CD4-positive, alpha-beta T cell treated with Interleukin-6 for 4 hours (primary cell): ENCODE measurements around the gene FIBP.

Source experiments
- DNase-seq: peaks from one replicate; pipeline ENCODE4 v3.0.0-alpha.2; 2020; ENCODE audit warnings: mixed read lengths

FIBP gene

DNA sequence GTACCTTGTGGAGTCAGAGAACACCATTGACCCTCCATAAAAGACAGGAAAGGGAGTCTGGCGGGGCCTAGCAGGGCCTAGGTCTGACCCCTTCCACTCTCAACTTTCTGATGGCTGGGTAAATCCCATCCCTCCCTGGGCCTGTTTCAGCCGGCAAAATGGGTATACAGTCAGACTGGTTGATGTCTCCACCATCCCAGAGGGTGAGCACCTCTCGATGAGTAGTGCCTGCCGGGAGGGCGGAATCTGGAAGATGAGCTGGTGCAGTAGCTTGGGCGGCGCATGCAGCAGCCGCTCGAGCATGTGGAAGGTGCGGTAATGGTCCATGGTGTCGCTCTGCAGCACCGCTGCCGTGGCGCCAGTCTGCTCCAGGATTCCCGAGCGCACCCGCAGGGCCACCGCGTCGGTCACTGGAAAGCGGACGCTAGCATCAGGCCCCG is 528 bp downstream of the FIBP start:
- DNase-seq: peak; percentile 43

- no peak for DNase-seq
Measured at GRCh38 chr11:65886826-65887722, 1.2 kb downstream of the FIBP start.

GRCh38 chr11:65885808-65886536 is 2.3 kb downstream of the FIBP start:
- no peak for DNase-seq

- DNase-seq: no peak
Measured at GRCh38 chr11:65885231-65885630, 3.0 kb downstream of the FIBP start.

DNA sequence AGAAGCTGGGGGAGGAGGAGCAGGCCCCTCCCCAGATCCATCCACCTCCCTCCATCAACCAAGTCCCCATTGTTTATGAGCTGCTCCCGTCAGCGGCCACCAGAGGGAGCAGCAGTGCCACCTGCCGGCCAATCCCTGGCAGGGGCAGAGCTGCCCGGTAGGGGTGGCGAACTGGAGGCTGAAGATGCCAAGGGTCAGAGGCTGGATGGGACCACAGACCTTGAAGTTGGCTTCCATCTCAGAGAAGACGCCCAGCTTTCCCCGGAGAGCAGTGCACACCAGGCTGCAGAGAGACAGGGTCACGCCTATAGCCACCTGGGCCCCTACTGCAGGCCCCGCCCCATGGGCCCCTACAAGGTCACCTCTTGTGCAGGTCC is 3.6 kb downstream of the FIBP start:
- peak; percentile 85 for DNase-seq

- no peak for DNase-seq
Measured at GRCh38 chr11:65883786-65884715, 4.2 kb downstream of the FIBP start.

DNA sequence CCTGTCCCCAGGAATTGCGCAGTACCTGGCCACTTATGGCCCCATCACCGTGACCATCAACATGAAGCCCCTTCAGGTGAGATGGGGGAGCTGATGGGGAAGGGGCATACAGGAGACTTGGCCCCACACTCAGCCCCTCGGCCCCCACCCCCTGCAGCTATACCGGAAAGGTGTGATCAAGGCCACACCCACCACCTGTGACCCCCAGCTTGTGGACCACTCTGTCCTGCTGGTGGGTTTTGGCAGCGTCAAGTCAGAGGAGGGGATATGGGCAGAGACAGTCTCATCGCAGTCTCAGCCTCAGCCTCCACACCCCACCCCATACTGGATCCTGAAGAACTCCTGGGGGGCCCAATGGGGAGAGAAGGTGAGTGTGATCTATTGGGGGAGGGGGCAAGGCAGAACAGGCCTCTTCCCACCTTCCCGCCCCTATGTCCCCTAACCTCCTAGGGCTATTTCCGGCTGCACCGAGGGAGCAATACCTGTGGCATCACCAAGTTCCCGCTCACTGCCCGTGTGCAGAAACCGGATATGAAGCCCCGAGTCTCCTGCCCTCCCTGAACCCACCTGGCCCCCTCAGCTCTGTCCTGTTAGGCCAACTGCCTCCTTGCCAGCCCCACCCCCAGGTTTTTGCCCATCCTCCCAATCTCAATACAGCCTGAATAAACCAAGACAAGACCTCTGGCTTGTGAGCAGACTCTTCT is 5.1 kb downstream of the FIBP start:
- no peak for DNase-seq

DNA sequence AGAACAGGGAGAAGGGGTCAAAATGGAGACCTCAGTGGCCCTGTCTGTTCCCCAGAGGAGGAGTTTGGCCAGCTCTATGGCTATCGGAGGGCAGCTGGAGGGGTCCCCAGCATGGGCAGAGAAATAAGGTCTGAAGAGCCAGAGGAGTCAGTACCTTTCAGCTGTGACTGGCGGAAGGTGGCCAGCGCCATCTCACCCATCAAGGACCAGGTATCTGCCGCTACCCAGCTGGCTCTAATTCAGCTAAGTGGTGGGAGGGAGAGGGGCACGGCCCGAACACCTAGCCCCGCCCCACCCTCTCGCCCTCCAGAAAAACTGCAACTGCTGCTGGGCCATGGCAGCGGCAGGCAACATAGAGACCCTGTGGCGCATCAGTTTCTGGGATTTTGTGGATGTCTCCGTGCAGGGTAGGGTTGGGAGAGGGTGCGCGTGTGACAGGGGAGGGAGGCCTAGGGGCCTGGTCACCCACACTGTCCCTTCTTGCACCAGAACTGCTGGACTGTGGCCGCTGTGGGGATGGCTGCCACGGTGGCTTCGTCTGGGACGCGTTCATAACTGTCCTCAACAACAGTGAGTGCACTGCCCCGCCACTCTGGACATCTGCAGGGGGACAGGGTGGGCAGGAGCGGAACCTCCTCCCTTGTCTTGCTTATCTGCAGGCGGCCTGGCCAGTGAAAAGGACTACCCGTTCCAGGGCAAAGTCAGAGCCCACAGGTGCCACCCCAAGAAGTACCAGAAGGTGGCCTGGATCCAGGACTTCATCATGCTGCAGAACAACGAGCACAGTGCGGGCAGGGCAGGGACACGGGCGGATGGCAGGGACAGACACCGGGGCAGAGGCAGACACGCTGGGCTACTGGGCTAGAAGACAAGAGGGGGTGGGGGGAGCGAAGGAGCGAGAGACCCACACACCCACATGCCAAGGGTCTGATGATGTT is 5.9 kb downstream of the FIBP start:
- no peak for DNase-seq

DNA sequence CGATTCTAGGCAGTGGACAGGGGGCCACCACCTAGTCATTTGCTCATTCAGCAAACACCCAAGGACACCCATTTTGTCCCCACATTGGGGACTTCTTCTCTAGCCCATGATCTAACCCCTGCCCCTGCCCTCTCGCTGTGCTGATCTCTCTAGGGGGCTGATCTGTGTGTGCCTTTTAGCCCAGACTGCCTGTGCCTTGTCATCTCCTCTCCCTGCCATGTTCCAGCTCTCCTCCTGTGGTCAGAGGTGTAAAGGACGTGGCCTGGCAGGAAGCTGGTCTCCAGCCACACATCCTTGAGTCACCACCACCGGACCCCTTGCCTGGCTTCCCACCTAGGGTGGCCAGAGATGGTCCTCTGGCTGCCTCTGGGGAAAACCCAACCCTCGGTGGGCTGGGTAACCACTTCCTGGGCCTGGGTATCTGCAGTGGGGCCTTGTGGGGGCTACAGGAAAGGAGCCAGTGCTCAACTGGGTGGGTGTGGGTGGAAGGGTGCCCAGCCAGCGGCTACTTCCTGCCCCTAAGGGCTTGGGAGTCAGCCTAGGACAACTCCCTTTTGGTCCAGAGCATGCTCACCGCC is 7.3 kb downstream of the FIBP start:
- no peak for DNase-seq

GRCh38 chr11:65880027-65880426 is 8.2 kb downstream of the FIBP start:
- no peak for DNase-seq

GRCh38 chr11:65879617-65880016 is 8.7 kb downstream of the FIBP start, which contains the start of gene CTSW:
Gene CTSW (plus strand): TSS chr11:65879837. CDS start chr11:65879855, 18 bp downstream.
- peak; percentile 64 for DNase-seq

DNA sequence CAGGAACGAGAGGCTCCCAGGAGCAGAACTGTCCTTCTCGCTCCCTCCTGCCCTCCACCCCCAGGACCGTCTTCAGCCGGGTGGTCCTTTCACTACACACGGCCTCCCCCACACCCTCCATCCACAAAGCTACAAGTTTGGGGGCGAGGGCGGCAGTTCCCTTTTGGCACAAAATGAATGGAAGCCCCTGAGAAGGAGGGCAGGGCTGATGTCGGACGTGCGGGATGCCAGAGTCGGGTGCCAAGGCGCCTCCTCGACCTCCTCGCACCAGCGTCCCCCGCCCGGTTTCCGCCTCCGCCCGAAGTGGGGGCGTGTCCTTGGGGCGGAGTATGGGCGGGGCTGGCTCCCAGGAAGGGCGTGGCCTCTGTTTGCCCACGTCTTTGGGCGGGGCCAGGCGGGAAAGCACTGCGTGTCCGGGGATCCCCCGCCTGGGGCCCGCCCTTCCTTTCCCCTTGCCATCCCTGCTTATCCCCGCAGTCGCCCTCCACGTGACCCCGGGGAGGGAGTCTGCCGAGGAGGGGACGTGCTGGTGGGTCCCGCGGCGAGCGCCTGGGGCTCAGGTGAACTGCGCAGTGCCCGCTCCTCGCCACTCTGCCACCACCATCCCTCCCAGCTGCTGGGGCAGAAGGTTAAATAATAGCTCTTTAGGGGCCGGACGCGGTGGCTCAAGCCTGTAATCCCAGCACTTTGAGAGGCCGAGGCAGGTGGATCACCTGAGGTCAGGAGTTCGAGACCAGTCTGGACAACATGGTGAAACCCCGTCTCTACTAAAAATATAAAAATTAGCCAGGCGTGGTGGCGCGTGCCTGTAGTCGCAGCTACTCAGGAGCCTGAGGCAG is 14.7 kb downstream of the FIBP start:
- peak; percentile 94 for DNase-seq

GRCh38 chr11:65872586-65873317 is 15.5 kb downstream of the FIBP start, which contains the start of gene EFEMP2:
Gene EFEMP2 (minus strand): TSS chr11:65872800. CDS start chr11:65872354, 446 bp downstream.
- no peak for DNase-seq

GRCh38 chr11:65871811-65872548 is 16.3 kb downstream of the FIBP start:
- no peak for DNase-seq

DNA sequence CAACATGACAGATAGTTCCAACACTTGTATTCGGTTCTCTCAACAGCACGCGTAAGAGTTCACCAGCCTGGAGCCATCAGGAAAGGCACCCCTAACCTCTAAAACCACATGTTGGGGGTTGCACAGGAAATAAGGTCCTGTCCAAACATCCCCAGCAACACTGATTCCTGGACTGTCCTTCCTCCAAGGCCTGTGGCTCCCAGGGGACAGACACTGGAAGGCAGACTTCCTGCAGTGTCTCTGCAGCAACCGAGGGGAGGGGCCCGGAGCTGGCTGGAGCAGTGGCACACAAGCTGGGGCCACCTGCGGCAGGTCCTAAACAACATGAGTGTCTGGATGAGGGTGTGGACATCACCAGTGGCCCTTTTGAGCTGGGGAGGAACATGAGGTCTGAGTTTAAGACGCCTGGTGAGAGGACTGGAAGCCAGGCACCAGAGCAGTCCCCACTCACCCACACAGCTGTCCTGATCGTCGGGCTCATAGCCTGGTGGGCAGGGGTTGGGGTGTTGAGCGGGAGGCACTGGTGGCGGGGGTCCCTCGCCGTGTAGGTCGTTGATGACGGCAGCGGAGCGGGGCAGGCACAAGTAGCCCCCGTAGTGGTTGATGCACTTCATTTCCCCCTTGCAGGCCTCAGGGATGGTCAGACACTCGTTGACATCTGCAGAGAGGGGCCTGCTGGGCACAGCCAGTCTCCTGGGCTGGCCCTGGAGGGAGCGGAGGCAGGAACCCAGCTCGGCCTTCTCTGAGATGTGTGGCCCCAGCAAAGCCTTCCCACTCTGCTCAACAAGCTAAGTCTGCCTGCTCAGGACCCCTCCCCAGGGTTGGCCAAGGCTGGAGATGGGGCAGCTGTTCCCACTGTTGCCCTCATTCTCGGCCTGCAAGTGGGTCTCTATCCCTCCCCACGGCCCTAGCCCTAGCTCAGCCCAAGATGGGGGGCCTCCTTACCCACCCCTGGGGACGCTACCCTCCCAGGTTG is 17.3 kb downstream of the FIBP start:
- DNase-seq: no peak

- no peak for DNase-seq
Measured at GRCh38 chr11:65870307-65870658, 18.0 kb downstream of the FIBP start.
